Gastroesophageal sphincter (tissue), 4 donors: ENCODE results near the gene PHACTR1. TPM values are rescaled to one million over a fixed set of nuclear protein-coding genes. Genes with fewer than 3 reads are reported as not detected.
"Not testable (repeated sequence)": the region's sequence is repeated elsewhere in the genome, so short reads cannot be mapped to it uniquely, and the experiment has no call there.

Source experiments
- ATAC-seq: fragments of 150-250 bp; one replicate; pipeline ENCODE4 v1.9.1; 2016; ENCODE audit warnings: mild to moderate bottlenecking, moderate library complexity
- H3K27ac ChIP-seq, 4 donors: fragments of 200-600 bp; sonication (generic) in 3 of 4; 1 replicate in 3 of 4; 2 replicates in 1 of 4; pipeline ENCODE4 v1.5.1; 2016 to 2019
- H3K27me3 ChIP-seq: fragments of 200-600 bp; sonication (generic); one replicate; pipeline ENCODE4 v1.5.1; 2019
- H3K36me3 ChIP-seq, 2 donors: fragments of 200-600 bp; sonication (generic); one replicate each; pipeline ENCODE4 v1.5.1; 2019; ENCODE audit warnings: control low read depth in 1 of 2
- H3K4me1 ChIP-seq, 3 donors: fragments of 200-600 bp; sonication (generic); 1 replicate in 2 of 3; 2 replicates in 1 of 3; pipeline ENCODE4 v1.5.1; 2016 to 2019; ENCODE audit warnings: control low read depth in 2 of 3
- H3K4me3 ChIP-seq, 2 donors: fragments of 200-600 bp; sonication (generic); one replicate each; pipeline ENCODE4 v1.5.1; 2019; ENCODE audit warnings: mild to moderate bottlenecking in 1 of 2, moderate library complexity in 1 of 2
- H3K9me3 ChIP-seq, 3 donors: fragments of 200-600 bp; sonication (generic); one replicate each; pipeline ENCODE4 v1.5.1; 2017 to 2019; ENCODE audit warnings: control low read depth in 2 of 3
- CTCF ChIP-seq, 4 experiments: fragments of 200-600 bp in 2 of 4; fragments of 450-650 bp in 2 of 4; sonication (generic) in 1 of 4; IDR thresholded peaks; one replicate each; pipeline ENCODE4 v1.5.1; 2017 to 2019; ENCODE audit warnings: antibody characterized with exemption in 4 of 4, mild to moderate bottlenecking in 2 of 4, moderate library complexity in 2 of 4
- EP300 ChIP-seq: sonication (generic); formaldehyde crosslinking; IDR thresholded peaks from one replicate; pipeline ENCODE4 v1.6.1; 2017; ENCODE audit warnings: antibody characterized with exemption, mild to moderate bottlenecking
- POLR2A ChIP-seq, 2 donors: fragments of 450-650 bp; IDR thresholded peaks; one replicate each; pipeline ENCODE4 v1.6.1; 2017; ENCODE audit warnings: antibody characterized with exemption in 2 of 2, mild to moderate bottlenecking in 2 of 2, moderate library complexity in 1 of 2
- POLR2AphosphoS5 ChIP-seq: sonication (generic); formaldehyde crosslinking; IDR thresholded peaks from one replicate; pipeline ENCODE4 v1.6.1; 2017; ENCODE audit warnings: antibody characterized with exemption
- WGBS, 2 donors: methylation state at CpG; one replicate each; pipeline ENCODE4 v1.1.5; 2018; ENCODE audit warnings: low coverage in 1 of 2; 5-methylcytosine and 5-hydroxymethylcytosine counted together
- total RNA-seq, 4 donors: library from RNA; depleted of rRNA; stranded (reverse); fragments of >200 nt; gene quantifications; one replicate each; pipeline ENCODE4 v1.1.0, GENCODE V29; 2016

Gene PHACTR1
- total RNA-seq, 4 donors from 2014 or later: 0.20 to 27.3 (median 2.2) TPM

- TF ChIP-seq POLR2AphosphoS5: no peak
- no peak for TF ChIP-seq EP300
- no peak for TF ChIP-seq POLR2A (IDR thresholded peaks at IDR 0.05)
- TF ChIP-seq CTCF (IDR thresholded peaks at IDR 0.05): no peak
- no peak for ATAC-seq
- H3K36me3 ChIP-seq: no peaks in the 10 kb centered on the region
Measured at GRCh38 chr6:13147782-13148181, 431.2 kb downstream of the PHACTR1 start.

GRCh38 chr6:13152764-13153163, 436.2 kb downstream of the PHACTR1 start:
- no peak overlapping the region for H3K27ac ChIP-seq
- H3K4me3 ChIP-seq: no peak overlapping the region
- H3K4me1 ChIP-seq: no peaks in the 10 kb centered on the region
- H3K9me3 ChIP-seq: peaks cover 0 to 3% (median 0%) of the 10 kb centered on the region in 3 donors
- H3K36me3 ChIP-seq: no peaks in the 10 kb centered on the region
- 43 to 70% methylated on average over 2 to 4 of the region's 4 CpGs for WGBS, 2 donors
- ATAC-seq: no peak
- TF ChIP-seq POLR2A (IDR thresholded peaks at IDR 0.05): no peak
- TF ChIP-seq POLR2AphosphoS5: no peak
- TF ChIP-seq EP300: no peak
- TF ChIP-seq CTCF (IDR thresholded peaks at IDR 0.05): no peak
- no peaks in the 10 kb centered on the region for H3K27me3 ChIP-seq

More at GRCh38 chr6:13147782-13148181, 431.2 kb downstream of the PHACTR1 start:
- Histone ChIP-seq H3K9me3 (peaks cover 0 to 3% (median 0%) of the 10 kb centered on the region in 3 donors), H3K4me1 (no peaks in the 10 kb centered on the region), H3K27me3 (no peaks in the 10 kb centered on the region), H3K4me3 (no peak overlapping the region), H3K27ac (no peak overlapping the region)
- WGBS, 2 donors: 53 to 76% methylated on average over 2 of the region's 2 CpGs

- ATAC-seq: no peak
- Histone ChIP-seq H3K27ac (no peak overlapping the region), H3K4me3 (no peak overlapping the region), H3K36me3 (no peaks in the 10 kb centered on the region), H3K27me3 (peaks cover 7% of the 10 kb centered on the region), H3K9me3 (no peaks in the 10 kb centered on the region), H3K4me1 (no peaks in the 10 kb centered on the region)
- WGBS, 2 donors: 90 to 93% methylated on average over 6 to 8 of the region's 8 CpGs
- TF ChIP-seq POLR2A (IDR thresholded peaks at IDR 0.05) (no peak), POLR2AphosphoS5 (no peak), EP300 (no peak), CTCF (IDR thresholded peaks at IDR 0.05) (no peak)
Measured at GRCh38 chr6:13156381-13156780, 439.8 kb downstream of the PHACTR1 start.

- Histone ChIP-seq H3K27ac (no peak overlapping the region), H3K9me3 (no peaks in the 10 kb centered on the region), H3K4me1 (no peaks in the 10 kb centered on the region), H3K4me3 (no peak overlapping the region), H3K27me3 (peaks cover 7% of the 10 kb centered on the region), H3K36me3 (no peaks in the 10 kb centered on the region)
- 100% methylated on average over 1 to 4 of the region's 4 CpGs for WGBS, 2 donors
- TF ChIP-seq POLR2AphosphoS5 (no peak), CTCF (IDR thresholded peaks at IDR 0.05) (no peak), EP300 (no peak), POLR2A (IDR thresholded peaks at IDR 0.05) (no peak)
- ATAC-seq: no peak
Measured at GRCh38 chr6:13157293-13157692, 440.7 kb downstream of the PHACTR1 start.

- no peaks in the 10 kb centered on the region for H3K9me3 ChIP-seq
- H3K27me3 ChIP-seq: peaks cover 7% of the 10 kb centered on the region
- no peak overlapping the region for H3K4me3 ChIP-seq
- TF ChIP-seq POLR2A (IDR thresholded peaks at IDR 0.05): no peak
- TF ChIP-seq CTCF (IDR thresholded peaks at IDR 0.05): no peak
- TF ChIP-seq EP300: no peak
- no peak for TF ChIP-seq POLR2AphosphoS5
- no peaks in the 10 kb centered on the region for H3K36me3 ChIP-seq
- no peak overlapping the region for H3K27ac ChIP-seq
- ATAC-seq: no peak
- H3K4me1 ChIP-seq: no peaks in the 10 kb centered on the region
- WGBS, 2 donors: 86 to 100% methylated on average over 1 to 2 of the region's 3 CpGs
Measured at GRCh38 chr6:13159300-13159699, 442.7 kb downstream of the PHACTR1 start.

GRCh38 chr6:13159822-13160221, 443.3 kb downstream of the PHACTR1 start:
- not testable (repeated sequence) for H3K9me3 ChIP-seq, H3K27me3 ChIP-seq, H3K27ac ChIP-seq, H3K36me3 ChIP-seq, H3K4me3 ChIP-seq, H3K4me1 ChIP-seq, ATAC-seq
- WGBS, 2 donors: 78 to 92% methylated on average over 2 of the region's 5 CpGs
